COR-L47 (cell line): ENCODE results near the gene WBP2.
A peak's percentile ranks its signal among the peaks of the same experiment; 100 is the strongest.
"Not testable (repeated sequence)": the region's sequence is repeated elsewhere in the genome, so short reads cannot be mapped to it uniquely, and the experiment has no call there.

Experiments used
- DNase-seq: peaks from one replicate; lab custom pipeline; 2025; lab: John Stamatoyannopoulos, UW

Gene WBP2

DNA sequence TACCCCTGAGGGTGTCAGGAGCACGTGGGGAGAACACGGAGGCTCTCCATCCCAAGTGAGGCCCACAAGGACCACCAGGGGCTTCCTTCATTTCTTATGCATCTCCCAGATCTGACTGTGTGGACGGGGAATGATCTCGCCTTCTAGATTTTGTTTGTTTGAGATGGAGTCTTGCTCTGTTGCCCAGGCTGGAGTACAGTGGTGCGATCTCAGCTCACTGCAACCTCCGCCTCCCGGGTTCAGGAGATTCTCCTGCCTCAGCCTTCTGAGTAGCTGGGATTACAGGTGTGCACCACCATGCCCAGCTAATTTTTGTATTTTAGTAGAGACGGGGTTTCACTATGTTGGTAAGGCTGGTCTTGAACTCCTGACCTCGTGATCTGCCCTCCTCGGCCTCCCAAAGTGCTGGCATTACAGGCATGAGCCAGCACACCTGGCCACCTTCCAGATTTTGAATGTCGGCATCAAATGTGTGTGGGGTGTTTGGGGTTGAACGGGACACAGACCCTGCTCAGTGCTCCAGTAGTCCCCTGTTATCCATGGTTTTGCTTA is 13.7 kb upstream of the WBP2 start:
- DNase-seq = not testable (repeated sequence)

DNA sequence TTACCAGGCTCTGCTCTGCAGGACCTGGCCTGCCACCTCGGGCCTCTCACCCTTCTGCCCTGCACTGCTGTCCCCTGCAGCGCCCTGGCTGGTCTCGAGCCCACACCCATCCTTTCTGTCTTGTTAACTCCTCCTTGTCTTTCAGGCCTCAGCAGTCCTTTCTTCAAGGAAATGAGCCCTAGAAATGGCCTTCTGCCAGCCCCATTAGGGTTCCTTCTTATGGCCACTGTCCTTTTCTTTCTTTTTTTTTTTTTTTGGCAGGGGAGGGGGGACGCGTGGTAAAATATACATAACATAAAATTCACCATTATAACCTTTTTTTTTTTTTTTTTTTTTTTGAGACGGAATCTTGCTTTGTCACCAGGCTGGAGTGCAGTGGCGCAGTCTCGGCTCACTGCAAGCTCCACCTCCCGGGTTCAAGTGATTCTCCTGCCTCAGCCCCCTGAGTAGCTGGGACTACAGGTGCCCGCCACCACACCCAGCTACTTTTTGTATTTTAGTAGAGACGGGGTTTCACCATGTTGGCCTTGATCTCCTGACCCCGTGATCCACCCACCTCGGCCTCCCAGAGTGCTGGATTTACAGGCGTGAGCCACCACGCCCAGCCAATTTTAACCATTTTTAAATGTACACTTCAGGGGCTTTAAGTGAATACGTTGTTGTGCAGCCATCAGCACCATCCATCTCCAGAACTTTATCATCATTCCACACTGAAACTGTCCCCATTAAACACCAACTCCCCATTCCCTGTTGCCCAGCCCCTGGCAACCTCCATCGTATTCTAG is 10.5 kb upstream of the WBP2 start:
- DNase-seq = not testable (repeated sequence)

DNA sequence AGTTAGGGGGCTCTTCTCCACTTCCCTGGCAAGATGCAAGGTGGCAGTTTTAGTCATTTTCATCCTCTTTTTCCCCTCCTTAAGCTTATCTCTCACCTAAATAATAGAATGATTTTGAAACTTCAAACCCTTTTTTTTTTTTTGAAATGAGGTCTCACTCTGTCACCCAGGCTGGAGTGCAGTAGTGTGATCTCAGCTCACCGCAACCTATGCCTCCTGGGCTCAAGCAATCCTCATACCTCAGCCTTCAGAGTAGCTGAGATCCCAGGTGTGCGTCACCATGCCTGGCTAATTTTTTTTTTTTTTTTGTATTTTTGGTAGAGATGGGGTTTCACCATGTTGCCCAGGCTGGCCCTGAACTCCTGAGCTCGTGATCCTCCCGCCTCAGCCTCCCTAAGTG is 9.8 kb upstream of the WBP2 start:
- DNase-seq = not testable (repeated sequence)

DNA sequence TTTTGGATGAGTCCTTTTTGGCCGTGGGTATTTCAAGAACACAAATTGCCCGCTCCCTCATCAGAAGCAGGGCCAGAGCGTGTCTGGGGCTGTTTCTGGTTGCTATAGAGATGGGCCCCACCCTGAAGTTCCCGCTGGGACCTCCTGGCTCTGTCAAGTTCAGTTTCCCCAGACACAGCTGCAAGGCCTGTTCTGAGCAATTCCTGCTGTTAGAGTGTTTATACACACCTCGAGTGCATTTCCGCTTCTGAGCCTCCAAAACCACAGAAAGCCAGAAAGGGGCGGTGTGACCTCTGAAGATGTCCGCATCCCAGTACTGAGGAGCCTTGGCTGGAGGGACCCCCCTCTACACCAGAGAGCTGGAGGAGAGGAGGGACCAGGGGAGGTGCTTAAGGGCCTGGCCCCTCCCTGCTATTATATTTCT is 9.3 kb upstream of the WBP2 start:
- DNase-seq = peak; percentile 14

DNA sequence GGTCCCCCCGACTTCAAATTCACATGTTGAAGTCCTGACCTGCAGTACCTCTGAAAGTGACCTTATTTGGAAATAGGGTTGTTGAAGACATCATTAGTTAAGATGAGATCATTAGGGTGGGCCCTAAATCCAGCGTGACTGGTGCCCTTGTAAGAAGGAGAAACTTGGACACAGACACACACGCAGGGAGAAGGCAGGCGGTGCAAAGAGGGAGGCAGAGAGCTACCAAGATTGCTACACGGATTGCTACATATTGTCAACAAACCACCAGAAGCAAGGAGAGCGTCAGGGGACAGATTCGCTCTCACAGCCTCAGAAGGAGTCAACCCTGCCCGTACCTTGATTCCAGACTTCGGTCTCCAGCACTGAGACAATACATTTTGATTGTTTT is 6.8 kb upstream of the WBP2 start:
- no peak for DNase-seq

DNA sequence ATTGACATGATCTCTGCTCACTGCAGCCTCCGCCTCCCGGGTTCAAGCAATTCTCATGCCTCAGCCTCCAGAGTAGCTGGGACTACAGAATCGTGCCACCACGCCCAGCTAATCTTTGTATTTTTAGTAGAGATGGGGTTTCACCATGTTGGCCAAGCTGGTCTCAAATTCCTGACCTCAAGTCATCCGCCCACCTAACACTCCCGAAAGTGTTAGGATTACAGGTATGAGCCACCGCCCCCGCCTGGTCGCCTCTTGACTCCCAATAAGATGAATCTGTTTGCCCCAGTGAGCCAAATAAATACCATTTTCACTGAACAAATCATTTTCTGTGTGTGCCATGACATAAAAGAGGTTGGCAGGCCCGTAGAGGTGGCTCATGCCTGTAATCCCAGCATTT is 4.2 kb upstream of the WBP2 start:
- DNase-seq = not testable (repeated sequence)

DNA sequence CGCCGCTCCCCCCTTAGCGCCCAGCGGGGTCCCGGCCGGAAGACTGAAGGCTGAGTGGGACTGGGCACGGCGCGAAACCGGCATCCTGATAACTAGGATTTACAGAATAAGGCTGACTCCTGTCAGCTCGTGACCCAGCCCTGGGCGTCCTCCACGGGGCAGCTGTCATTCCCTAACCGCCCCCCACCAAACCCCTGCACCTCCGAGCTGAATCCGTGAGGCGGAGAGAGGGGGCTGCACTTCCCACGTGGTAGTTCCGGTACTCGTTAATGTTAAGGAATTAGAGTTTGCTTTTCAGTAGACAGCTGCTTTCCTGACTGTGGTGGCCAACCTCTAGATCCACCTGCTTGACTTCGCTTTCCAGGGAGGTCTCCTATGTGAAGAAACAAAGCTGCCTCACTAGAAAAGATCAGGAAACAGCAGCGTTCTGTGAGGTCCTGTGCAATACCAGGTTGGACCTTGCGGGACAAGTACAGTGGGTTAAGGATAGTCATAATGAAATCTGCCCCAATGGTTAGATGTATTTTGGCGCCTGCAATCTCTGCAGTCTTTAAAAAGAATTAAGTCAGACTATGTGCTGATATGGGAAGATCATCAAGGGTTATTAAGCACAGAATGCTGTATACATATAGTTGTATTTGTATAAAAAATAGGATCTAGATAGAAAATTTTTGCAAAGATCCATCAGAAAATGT is 1.1 kb upstream of the WBP2 start:
- DNase-seq = no peak

DNA sequence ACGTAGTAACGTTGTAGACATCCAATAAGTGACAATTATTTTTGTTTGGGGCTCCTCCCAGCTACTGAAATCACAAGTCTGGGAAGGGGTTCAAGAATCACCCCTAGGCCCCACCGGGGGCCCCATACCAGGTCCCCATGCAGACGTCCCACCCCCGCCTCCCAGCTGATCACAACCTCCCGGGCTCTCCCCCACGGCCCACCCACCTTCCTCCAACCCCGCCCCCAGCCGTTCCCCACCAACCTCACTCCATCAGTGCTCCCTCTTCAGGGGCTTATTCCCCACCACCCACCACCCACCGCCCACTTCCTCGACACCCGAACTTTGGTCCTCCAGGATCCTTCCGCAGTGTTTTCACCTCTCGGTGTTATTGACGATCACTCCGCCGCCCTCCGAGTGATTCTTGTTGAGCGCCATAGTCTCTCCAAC is 240 bp downstream of the WBP2 start:
- no peak for DNase-seq

DNA sequence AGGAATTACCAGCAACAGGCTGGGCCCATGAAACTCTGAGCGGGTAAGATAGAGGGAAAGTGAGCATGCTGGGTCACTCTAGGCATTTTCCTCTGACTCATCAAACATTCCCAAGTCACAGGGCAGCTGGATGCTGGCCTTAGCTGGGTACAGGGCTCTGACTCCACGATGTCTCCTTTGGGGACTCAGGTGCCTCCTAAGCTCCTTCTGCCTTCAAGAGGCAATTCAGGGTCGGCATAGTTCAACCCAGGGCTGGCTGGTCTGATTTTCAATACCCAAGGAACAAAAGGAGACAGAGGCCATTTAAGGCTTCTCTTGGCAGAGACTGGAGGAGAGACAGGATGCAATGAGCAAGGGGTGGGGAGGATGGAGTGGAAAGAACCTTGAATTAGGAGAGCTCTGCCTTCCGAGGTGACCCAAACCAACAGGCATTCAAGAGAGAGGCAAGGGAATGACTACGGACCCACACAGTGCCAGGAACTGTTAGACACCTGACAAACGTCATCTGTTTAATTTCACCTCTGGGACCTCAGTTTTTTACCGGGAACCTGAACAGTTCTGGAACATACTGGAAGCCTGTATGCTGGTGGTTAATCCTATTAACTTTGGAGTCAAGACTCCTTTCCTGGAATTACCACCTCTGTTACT is 910 bp downstream of the WBP2 start:
- DNase-seq = no peak

DNA sequence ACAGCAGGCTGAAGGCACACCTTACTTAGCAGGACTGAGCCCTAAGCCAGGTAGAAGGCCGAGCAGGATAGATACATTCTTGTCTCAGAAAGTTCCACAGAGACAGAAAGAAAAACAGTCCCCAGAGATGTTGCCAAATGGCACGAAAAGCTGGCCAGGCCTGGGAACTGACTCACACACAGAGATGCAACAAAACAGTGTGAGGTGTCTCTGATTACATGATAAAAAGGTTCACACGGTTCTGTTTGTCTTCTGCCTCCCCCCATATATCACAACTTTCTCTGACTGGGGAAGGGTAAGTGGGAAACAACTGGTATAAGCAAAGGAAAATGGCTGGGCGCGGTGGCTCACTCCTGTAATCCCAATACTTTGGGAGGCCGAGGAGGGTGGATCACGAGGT is 1.7 kb downstream of the WBP2 start:
- DNase-seq = no peak

DNA sequence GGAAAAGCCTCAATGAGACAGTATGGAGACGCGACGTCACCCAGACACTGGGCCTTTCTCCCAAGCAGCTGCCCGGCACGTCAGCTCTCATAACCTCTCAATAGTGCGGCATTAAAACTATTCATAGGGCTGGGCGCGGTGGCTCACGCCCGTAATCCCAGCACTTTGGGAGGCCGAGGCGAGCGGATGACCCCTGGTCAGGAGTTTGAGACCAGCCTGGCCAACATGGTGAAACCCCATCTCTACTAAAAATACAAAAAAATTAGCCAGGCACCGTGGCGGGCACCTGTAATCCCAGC is 3.5 kb downstream of the WBP2 start:
- not testable (repeated sequence) for DNase-seq

DNA sequence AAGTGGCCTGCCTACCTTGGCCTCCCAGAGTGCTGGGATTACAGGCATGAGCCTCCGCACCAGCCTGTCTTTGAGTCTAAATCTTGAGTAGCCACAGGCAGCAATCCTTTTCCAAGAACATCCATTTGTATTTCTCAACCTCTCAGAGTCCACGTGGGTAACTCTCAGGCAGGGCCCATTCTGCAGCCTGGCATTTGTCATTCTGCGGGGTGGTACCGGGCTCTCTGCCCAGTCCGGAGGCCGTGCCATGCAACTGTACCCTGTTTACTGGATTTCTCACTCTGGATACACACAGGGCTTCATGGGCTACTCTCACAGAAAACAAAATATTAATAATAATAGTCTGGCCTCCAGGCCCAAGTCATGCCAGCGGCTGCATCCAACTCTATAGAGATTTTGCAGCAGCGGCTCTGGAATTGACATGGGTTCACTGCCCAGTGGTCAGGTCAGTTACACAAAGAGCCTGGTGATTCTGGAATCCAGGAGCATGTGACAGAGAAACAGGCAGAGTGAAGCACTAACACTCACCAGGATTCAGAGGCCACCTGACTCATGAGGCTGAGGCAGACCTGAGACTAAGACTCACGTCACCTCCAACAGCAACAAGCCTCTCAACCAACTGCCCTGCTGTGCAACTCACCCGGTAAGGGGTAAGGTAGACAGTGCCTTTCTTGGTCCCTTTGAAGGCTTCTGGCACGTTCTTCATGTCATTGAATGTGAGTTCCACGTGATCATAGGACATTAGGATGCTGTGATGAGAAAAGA is 4.0 kb downstream of the WBP2 start:
- no peak for DNase-seq

DNA sequence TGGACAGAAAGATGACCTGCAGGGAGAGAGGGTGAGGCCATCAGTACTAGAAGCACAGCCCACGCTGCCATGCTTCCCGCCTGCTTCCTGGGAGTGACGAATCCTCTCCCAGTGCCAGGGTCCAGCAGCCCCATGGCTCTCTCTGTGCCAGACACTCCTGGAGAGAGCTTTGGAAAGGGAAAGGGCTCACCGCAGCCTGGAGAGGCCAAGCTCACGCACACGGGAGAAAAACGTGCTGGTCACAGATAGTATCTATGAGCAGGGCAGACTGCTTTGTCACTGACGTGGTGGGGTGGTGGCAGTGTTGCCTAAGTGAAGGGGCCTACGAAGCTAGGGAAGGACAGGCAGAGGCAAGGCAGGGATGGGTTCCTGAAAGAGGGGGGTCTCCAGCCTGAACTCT is 5.4 kb downstream of the WBP2 start:
- no peak for DNase-seq

DNA sequence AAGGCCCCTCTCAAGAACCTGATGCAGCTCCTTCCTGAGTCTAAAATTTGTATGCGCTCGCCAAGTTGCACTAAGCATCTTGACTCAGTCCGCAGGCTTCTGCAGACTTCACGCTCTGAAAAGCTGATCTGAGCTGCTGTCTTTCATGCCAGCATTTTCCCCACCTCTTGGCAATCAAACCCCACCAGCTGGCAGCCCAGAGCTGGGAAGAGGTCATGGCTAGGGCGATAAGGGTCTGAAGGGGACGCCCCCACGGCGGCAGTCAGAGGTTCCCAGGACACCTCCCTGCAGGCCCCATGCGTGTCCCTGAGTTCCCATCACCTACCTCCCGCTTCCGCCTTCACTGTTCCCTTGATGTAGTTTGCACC is 5.9 kb downstream of the WBP2 start:
- no peak for DNase-seq

DNA sequence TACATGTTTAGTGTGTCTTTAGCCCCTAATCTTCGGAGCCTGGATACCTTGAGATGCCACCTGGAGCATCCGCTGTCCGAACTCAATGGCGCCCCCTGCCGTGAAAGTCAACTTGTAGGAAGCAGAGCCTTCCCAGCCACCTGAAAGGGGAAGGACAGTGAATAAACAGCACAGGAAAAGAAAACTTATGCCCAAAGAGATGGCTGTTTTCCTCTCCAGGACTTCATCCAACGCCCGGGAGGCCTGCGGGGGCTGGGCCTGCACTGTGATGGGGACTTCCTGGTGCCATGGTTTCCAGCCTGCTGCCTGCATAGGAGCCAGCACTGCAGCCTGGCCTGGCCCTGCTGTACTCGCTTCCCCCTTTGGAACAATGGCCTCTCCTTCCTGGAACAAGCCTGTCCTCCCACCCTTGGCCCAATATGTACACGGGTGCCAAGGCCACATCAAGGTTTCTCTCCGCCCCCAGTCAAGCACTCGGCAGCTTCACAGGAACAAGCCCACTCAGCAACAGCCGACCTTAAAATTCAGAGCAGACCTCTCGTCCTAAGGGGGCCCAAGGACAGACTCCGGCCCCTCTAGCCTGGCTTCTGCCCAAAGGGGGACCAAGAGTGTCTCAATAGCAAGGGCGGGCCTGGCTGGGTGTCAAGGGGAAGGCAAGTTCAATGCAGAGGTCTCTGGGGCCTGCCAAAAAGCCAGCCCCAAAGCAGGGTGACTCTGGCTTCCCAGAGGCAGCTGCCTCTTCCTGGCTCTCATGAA is 6.4 kb downstream of the WBP2 start:
- peak; percentile 54 for DNase-seq

DNA sequence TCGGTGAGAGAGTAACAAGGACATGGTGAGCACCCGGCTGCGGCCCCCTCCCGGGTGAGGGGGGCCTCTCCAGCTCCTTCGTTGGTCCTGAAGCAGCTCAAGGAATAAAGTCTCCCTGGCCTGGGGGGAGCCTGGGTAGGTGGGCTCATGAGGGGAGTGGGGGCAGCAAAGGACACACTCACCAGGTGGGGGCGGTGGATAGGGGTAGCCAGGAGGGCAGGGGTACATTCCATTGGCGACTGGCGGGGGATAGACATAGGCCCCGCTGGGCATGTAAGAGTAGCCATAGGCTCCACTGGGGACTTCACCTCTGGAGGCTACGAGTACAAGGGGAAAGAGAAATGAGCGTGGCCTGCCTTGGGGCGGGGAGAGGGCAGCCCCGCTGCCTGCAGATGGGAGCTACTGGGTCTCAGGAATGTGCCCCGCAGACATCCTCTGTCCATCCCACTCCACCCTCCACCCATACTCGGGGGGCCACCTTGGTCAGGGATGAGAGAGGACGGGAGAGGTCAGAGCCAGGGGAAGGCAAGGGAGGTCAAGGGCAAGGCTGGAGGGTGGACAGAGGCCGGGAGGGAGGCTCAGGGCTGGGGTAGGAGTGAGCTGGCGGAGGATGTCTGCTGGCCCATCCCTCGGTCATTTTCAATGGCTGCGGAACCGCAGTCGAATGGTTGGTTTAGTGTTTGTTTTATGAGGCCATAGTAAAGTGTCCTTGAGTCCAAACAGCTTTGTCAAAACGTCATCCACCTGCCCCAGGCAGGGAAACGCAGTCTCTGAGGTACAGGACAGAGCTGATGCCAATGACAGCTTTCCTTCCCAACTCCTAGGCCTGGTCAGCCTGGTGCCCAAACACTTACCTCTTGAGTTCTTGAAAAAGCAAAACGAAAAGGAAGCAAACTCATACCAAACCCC is 7.3 kb downstream of the WBP2 start:
- no peak for DNase-seq

DNA sequence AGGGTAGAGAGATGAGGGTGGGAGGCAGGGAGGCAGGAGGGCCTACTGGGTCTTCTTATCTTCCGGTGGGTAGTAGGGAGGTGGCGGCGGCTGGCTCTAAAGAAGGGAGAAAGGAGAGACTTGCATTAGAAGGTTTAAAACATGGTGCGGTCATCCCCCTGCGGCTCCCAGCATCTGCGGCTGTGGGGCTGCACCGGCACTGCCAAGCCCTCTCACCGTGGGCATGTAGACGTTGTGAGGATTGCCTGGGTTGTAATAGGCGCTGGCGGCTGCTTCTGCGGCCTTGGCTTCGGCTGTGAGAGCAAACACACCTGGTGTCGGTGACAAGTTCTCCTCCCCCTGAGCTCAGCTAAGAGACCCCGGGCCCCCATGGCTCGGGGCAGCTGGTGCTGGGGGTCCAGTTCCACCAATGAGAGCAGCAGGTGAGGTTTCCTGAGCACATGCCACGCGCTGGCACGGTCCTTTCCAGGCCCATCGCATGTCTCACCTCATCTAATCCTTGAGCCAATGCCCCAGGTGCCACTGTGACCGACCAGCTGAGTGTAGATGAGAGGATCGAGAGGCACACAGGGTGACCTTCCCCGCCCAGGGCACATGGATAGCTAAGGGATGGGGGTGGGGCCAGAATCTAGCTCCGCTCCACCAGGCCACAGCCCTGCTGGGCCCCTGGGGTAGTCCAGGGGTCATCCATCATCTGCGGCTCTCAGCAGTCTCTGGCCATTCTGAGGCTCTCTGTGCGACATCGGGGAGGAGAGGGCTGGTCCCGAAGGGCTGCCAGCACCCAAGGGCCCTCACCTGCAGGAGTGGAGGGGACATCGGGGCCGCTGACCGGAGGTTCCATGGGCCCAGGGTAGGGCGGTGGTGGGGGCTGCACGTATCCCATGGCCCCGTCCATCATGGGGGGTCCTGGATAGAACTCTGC is 8.2 kb downstream of the WBP2 start:
- no peak for DNase-seq

DNA sequence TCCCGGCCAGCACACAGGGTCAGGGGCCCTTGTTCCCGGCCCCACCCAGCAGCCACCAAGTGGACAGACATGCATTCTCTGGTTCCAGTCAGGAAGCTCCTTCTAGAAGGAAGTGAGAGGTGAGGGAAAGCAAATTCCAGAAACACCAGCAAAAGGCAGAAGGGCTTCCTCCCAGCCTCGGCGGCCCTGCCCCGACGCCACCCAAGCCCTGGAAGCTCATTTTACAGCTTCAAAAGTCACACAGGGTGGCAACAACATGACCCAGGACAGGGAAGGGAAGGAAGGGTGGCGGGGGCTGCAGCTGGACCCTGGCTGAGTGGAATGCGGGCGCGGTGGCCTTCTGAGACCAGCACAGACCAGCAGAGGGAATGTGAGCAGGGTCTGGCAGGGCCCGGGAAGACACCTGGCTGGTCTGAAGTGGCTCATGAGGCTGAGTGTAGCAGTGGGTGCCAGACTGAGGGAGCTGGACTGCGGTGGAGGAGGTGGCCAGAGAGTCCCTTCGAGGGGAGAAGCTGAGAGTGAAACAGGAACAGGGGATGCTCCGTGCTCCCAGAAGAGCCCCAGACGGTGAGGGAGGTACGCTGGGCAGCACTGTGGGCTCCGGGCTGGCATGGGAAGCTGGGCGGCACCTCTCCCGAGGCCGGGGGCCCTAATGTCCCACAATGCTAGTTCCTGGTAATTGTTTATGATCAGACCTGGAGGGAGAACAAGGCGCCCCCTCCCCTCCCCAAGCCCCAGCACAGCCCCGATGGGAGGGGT is 9.0 kb downstream of the WBP2 start:
- DNase-seq = no peak
